GM12878 (cell line): ENCODE data around the gene XNDC1N.
"Not testable (repeated sequence)": the region's sequence is repeated elsewhere in the genome, so short reads cannot be mapped to it uniquely, and the experiment has no call there.

Experiments
- CBFB ChIP-seq: IDR thresholded peaks from 2 replicates; pipeline ENCODE4 v1.6.1; 2016; ENCODE audit warnings: antibody characterized with exemption, low read depth
- EZH2 ChIP-seq: IDR thresholded peaks from 2 replicates; pipeline ENCODE4 v1.6.1; 2012; ENCODE audit warnings: low read depth, mild to moderate bottlenecking, control low read depth, inconsistent platforms, low read length, borderline replicate concordance; ENCODE audit not compliant: control insufficient read depth
- GABPA ChIP-seq: IDR thresholded peaks from 2 replicates; pipeline ENCODE4 v1.6.1; 2014; ENCODE audit warnings: antibody characterized with exemption, low read depth, mild to moderate bottlenecking, inconsistent platforms
- NR2C2 ChIP-seq: IDR thresholded peaks from 2 replicates; pipeline ENCODE4 v1.6.1; 2011; ENCODE audit warnings: borderline replicate concordance, low read depth; ENCODE audit not compliant: control insufficient read depth, insufficient read length
- POLR2A ChIP-seq: IDR thresholded peaks from 2 replicates; pipeline ENCODE4 v1.6.1; 2011; ENCODE audit warnings: low read depth, mild to moderate bottlenecking, low read length
- SIN3A ChIP-seq: IDR thresholded peaks from 2 replicates; pipeline ENCODE4 v1.6.1; 2012; ENCODE audit warnings: low read depth, low read length, improper control_type of control experiment
- SMAD1 ChIP-seq: fragments of 450-650 bp; IDR thresholded peaks from 2 replicates; pipeline ENCODE4 v1.6.1; 2018; ENCODE audit warnings: mild to moderate bottlenecking, low read depth; ENCODE audit not compliant: partially characterized antibody
- SREBF2 ChIP-seq: IDR thresholded peaks from 2 replicates; pipeline ENCODE4 v1.6.1; 2012; ENCODE audit warnings: mild to moderate bottlenecking, low read length
- STAT3 ChIP-seq: IDR thresholded peaks from 2 replicates; pipeline ENCODE4 v1.6.1; 2011; ENCODE audit warnings: low read depth, low read length, improper control_type of control experiment
- TF ChIP-seq, protein P1 (sequence below), 3 experiments: IDR thresholded peaks in 2 of 3; conservative IDR thresholded peaks in 1 of 3; 2 replicates each; pipeline ENCODE4 v1.5.1; 2011; ENCODE audit warnings: low read depth in 3 of 3, low read length in 3 of 3, mild to moderate bottlenecking in 3 of 3, control low read depth in 2 of 3, moderate library complexity in 2 of 3, inconsistent platforms in 1 of 3, mixed read lengths in 1 of 3; ENCODE audit not compliant: control insufficient read depth in 2 of 3, insufficient read depth in 1 of 3; ENCODE audit errors: extremely low read depth in 1 of 3
- TF ChIP-seq, protein P2 (sequence below): IDR thresholded peaks from 2 replicates; pipeline ENCODE4 v1.6.1; 2011; ENCODE audit warnings: low read depth, mild to moderate bottlenecking, low read length, moderate library complexity, borderline replicate concordance; ENCODE audit errors: extremely low read depth
- TF ChIP-seq, protein P3 (sequence below): fragments of 450-650 bp; formaldehyde crosslinking; IDR thresholded peaks from 2 replicates; pipeline ENCODE4 v1.4.0; 2020; ENCODE audit warnings: mild to moderate bottlenecking, moderate library complexity
- TF ChIP-seq, protein P4 (sequence below): IDR thresholded peaks from 2 replicates; pipeline ENCODE4 v1.6.1; 2012; ENCODE audit warnings: mild to moderate bottlenecking, low read depth, low read length

DNA sequence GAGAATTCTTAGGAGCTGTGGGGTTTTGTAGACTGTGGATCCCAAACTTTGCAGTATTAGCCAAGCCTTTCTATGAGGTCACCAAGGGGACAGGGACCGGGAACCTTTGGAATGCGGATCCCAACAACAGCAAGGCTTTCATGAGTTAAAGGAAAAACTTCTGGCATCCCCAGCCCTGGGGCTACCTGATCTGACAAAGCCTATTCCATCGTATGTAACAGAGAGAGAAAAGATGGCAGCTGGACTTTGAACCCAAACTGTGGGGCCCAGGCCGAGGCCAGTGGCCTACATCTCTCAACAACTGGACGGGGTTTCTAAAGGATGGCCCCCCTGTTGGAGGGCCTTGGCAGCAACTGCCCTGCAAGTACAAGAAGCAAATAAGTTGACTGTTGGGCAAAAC, 17.6 kb downstream of the XNDC1N start:
- TF ChIP-seq, protein P1, sequence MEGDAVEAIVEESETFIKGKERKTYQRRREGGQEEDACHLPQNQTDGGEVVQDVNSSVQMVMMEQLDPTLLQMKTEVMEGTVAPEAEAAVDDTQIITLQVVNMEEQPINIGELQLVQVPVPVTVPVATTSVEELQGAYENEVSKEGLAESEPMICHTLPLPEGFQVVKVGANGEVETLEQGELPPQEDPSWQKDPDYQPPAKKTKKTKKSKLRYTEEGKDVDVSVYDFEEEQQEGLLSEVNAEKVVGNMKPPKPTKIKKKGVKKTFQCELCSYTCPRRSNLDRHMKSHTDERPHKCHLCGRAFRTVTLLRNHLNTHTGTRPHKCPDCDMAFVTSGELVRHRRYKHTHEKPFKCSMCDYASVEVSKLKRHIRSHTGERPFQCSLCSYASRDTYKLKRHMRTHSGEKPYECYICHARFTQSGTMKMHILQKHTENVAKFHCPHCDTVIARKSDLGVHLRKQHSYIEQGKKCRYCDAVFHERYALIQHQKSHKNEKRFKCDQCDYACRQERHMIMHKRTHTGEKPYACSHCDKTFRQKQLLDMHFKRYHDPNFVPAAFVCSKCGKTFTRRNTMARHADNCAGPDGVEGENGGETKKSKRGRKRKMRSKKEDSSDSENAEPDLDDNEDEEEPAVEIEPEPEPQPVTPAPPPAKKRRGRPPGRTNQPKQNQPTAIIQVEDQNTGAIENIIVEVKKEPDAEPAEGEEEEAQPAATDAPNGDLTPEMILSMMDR (IDR thresholded peaks at IDR 0.05 in 2 of 3, conservative IDR thresholded peaks at IDR 0.05 in 1 of 3; ENCODE audit: control insufficient read depth in 2 of 3, extremely low read depth in 1 of 3, insufficient read depth in 1 of 3, low read depth in 3 of 3, low read length in 3 of 3), result not testable (repeated sequence)
- TF ChIP-seq SMAD1, STAT3, SREBF2, SIN3A, EZH2, CBFB, NR2C2, GABPA, POLR2A: not testable (repeated sequence)
- TF ChIP-seq, protein P2, sequence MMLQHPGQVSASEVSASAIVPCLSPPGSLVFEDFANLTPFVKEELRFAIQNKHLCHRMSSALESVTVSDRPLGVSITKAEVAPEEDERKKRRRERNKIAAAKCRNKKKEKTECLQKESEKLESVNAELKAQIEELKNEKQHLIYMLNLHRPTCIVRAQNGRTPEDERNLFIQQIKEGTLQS, result not testable (repeated sequence)
- TF ChIP-seq, protein P3, sequence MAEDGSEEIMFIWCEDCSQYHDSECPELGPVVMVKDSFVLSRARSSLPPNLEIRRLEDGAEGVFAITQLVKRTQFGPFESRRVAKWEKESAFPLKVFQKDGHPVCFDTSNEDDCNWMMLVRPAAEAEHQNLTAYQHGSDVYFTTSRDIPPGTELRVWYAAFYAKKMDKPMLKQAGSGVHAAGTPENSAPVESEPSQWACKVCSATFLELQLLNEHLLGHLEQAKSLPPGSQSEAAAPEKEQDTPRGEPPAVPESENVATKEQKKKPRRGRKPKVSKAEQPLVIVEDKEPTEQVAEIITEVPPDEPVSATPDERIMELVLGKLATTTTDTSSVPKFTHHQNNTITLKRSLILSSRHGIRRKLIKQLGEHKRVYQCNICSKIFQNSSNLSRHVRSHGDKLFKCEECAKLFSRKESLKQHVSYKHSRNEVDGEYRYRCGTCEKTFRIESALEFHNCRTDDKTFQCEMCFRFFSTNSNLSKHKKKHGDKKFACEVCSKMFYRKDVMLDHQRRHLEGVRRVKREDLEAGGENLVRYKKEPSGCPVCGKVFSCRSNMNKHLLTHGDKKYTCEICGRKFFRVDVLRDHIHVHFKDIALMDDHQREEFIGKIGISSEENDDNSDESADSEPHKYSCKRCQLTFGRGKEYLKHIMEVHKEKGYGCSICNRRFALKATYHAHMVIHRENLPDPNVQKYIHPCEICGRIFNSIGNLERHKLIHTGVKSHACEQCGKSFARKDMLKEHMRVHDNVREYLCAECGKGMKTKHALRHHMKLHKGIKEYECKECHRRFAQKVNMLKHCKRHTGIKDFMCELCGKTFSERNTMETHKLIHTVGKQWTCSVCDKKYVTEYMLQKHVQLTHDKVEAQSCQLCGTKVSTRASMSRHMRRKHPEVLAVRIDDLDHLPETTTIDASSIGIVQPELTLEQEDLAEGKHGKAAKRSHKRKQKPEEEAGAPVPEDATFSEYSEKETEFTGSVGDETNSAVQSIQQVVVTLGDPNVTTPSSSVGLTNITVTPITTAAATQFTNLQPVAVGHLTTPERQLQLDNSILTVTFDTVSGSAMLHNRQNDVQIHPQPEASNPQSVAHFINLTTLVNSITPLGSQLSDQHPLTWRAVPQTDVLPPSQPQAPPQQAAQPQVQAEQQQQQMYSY (CRISPR knock-in tag), result not testable (repeated sequence)
- TF ChIP-seq, protein P4, sequence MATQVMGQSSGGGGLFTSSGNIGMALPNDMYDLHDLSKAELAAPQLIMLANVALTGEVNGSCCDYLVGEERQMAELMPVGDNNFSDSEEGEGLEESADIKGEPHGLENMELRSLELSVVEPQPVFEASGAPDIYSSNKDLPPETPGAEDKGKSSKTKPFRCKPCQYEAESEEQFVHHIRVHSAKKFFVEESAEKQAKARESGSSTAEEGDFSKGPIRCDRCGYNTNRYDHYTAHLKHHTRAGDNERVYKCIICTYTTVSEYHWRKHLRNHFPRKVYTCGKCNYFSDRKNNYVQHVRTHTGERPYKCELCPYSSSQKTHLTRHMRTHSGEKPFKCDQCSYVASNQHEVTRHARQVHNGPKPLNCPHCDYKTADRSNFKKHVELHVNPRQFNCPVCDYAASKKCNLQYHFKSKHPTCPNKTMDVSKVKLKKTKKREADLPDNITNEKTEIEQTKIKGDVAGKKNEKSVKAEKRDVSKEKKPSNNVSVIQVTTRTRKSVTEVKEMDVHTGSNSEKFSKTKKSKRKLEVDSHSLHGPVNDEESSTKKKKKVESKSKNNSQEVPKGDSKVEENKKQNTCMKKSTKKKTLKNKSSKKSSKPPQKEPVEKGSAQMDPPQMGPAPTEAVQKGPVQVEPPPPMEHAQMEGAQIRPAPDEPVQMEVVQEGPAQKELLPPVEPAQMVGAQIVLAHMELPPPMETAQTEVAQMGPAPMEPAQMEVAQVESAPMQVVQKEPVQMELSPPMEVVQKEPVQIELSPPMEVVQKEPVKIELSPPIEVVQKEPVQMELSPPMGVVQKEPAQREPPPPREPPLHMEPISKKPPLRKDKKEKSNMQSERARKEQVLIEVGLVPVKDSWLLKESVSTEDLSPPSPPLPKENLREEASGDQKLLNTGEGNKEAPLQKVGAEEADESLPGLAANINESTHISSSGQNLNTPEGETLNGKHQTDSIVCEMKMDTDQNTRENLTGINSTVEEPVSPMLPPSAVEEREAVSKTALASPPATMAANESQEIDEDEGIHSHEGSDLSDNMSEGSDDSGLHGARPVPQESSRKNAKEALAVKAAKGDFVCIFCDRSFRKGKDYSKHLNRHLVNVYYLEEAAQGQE, result not testable (repeated sequence)
